ENCODE results near the gene TSPAN18.
A peak's percentile ranks its signal among the peaks of the same experiment; 100 is the strongest.

TSPAN18 gene

DNA sequence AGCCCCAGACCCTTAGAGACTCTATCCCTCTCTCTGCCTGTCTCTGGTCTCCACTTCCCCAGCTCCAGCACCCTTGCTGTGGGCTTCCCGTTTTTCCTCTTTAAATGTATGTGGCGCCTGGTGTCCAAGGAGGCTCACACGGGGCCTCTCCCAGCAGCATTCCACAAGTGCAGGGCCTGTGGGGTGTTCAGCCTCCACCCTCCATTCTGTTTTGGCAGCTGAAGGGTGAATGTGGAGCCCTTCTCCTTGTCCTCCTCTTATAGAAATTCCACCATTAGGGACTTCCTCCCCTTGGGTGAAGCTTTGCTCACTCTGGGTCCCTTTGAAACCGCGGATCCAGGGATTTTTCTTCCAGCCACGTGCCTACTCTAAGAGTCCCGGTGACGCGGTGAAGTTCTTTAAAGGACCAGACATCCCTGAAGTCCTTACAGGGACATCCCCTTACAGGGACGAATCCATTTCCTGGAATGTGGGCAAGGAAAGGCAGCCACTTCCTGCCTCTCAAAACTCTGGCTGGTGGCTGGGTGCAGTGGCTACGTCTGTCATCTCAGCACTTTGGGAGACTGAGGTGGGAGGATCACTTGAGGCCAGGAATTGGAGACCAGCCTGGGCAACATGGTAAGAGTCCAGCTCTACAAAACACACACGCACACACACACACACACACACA is 1.6 kb upstream of the TSPAN18 start:
- no peak for TF ChIP-seq CTCF (IDR thresholded peaks at IDR 0.05)
- Mint-ChIP-seq H3K4me1 (peaks cover 58% of the 10 kb centered on the region), H3K27ac (peak overlapping the region; percentile 95), H3K9me3 (no peaks in the 10 kb centered on the region), H3K4me3 (peak overlapping the region; percentile 79), H3K27me3 (ENCODE audit: low read depth, poor library complexity) (peaks cover 9% of the 10 kb centered on the region), H3K36me3 (ENCODE audit: low read depth) (no peaks in the 10 kb centered on the region)
- no peak for DNase-seq

DNA sequence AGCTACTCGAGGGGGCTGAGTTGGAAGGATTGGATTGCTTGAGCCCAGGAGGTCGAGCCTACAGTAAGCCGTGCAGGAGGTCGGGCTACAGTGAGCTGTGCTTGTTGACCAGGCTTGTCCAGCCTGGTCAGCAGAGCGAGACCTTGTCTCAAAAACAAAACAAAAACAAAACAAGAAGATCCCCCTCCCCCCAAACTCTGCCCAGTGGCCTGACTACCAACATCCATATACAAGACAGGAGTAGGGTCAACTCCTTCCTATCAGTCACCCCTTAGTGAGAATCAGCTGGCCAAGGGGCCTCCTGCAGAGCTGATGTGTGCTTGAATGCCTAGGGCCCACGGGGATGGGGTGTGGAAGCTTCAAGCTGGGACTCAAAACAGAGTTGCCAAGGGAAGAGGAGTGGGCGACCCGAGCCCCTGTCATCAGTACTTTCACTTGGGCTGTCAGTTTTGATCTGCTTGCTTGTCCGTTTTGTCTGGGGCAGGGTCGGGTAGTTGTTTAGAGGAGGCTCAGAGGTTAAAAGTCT is 942 bp upstream of the TSPAN18 start:
- Mint-ChIP-seq H3K4me3 (peak overlapping the region; percentile 79), H3K36me3 (ENCODE audit: low read depth) (no peaks in the 10 kb centered on the region), H3K9me3 (no peaks in the 10 kb centered on the region), H3K27me3 (ENCODE audit: low read depth, poor library complexity) (peaks cover 9% of the 10 kb centered on the region), H3K27ac (peak overlapping the region; percentile 95), H3K4me1 (peaks cover 59% of the 10 kb centered on the region)
- no peak for TF ChIP-seq CTCF (IDR thresholded peaks at IDR 0.05)
- DNase-seq: peak; percentile 26

- Mint-ChIP-seq H3K36me3 (ENCODE audit: low read depth) (no peaks in the 10 kb centered on the region), H3K27me3 (ENCODE audit: low read depth, poor library complexity) (peaks cover 4% of the 10 kb centered on the region), H3K4me1 (peaks cover 59% of the 10 kb centered on the region), H3K4me3 (no peak overlapping the region), H3K9me3 (no peaks in the 10 kb centered on the region), H3K27ac (no peak overlapping the region)
- TF ChIP-seq CTCF (IDR thresholded peaks at IDR 0.05): no peak
- DNase-seq: peak; percentile 54
Observed at GRCh38 chr11:44727114-44727372, 281 bp downstream of the TSPAN18 start.

- H3K4me1 Mint-ChIP-seq: peaks cover 64% of the 10 kb centered on the region
- peak overlapping the region; percentile 66 for H3K27ac Mint-ChIP-seq
- DNase-seq: peak; percentile 93
- H3K4me3 Mint-ChIP-seq: peak overlapping the region; percentile 88
- no peaks in the 10 kb centered on the region for H3K9me3 Mint-ChIP-seq
- TF ChIP-seq CTCF (IDR thresholded peaks at IDR 0.05): peak; percentile 97
- H3K36me3 Mint-ChIP-seq (ENCODE audit: low read depth): no peaks in the 10 kb centered on the region
- peaks cover 4% of the 10 kb centered on the region for H3K27me3 Mint-ChIP-seq (ENCODE audit: low read depth, poor library complexity)
Observed at GRCh38 chr11:44727373-44728287, 868 bp downstream of the TSPAN18 start.

- Mint-ChIP-seq H3K27me3 (ENCODE audit: low read depth, poor library complexity) (peaks cover 6% of the 10 kb centered on the region), H3K36me3 (ENCODE audit: low read depth) (no peaks in the 10 kb centered on the region), H3K4me3 (peak overlapping the region; percentile 88), H3K9me3 (no peaks in the 10 kb centered on the region), H3K4me1 (peaks cover 73% of the 10 kb centered on the region), H3K27ac (no peak overlapping the region)
- TF ChIP-seq CTCF (IDR thresholded peaks at IDR 0.05): no peak
- peak; percentile 46 for DNase-seq
Observed at GRCh38 chr11:44728491-44728910, 1.7 kb downstream of the TSPAN18 start.

All from nephron progenitor cell (in vitro differentiated cells).